ENCODE measurements around the gene LUC7L3.
"Not testable (repeated sequence)": the region's sequence is repeated elsewhere in the genome, so short reads cannot be mapped to it uniquely, and the experiment has no call there.

Gene LUC7L3, protein sequence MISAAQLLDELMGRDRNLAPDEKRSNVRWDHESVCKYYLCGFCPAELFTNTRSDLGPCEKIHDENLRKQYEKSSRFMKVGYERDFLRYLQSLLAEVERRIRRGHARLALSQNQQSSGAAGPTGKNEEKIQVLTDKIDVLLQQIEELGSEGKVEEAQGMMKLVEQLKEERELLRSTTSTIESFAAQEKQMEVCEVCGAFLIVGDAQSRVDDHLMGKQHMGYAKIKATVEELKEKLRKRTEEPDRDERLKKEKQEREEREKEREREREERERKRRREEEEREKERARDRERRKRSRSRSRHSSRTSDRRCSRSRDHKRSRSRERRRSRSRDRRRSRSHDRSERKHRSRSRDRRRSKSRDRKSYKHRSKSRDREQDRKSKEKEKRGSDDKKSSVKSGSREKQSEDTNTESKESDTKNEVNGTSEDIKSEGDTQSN

GRCh38 chr17:50719144-50719923 lies at the start of gene LUC7L3:
LUC7L3 (plus strand) TSS chr17:50719603; CDS start chr17:50719733, 130 bp downstream.
- peak; percentile 93 for DNase-seq

GRCh38 chr17:50672071-50672470 lies 47.3 kb upstream of the LUC7L3 start:
- DNase-seq = no peak

GRCh38 chr17:50672831-50673551 lies 46.4 kb upstream of the LUC7L3 start:
- DNase-seq = no peak

GRCh38 chr17:50675190-50675589 lies 44.2 kb upstream of the LUC7L3 start:
- DNase-seq = no peak

DNA sequence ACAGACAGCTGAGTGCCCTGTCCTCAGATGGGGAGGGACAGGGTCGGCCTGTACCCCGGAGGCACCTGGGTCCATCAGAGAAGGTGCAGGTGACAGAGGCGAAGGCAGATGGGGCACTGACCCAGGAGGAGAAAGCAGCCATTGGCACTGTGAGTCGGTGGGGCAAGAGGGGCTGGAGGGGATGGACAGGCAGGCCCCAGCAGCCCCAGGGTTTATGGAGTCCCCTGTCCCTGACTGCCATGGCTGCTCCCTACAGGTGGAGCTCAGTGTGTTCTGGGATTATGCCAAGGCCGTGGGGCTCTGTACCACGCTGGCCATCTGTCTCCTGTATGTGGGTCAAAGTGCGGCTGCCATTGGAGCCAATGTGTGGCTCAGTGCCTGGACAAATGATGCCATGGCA lies 43.8 kb upstream of the LUC7L3 start:
- no peak for DNase-seq

- DNase-seq = no peak
Measured at GRCh38 chr17:50676065-50676975, 43.1 kb upstream of the LUC7L3 start.

DNA sequence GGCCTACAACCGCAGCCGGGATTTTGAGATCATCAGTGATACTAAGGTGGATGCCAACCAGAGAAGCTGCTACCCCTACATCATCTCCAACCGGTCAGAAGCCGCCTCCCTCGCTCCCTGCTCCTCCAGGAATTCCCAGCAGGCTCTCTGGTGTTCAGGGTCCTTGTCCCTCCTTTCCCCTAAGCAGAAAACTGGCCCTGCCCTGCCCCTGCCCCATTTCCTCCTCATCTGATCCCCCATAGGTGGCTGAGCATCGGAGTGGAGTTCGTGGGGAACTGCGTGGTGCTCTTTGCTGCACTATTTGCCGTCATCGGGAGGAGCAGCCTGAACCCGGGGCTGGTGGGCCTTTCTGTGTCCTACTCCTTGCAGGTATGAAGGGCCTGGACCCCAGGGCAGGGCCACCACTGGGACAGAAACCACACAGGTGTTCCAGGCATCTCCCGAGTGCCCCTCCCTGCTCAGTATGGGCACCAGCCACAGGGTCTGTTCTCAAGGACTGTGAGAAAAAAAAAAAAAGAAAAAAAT lies 41.5 kb upstream of the LUC7L3 start:
- DNase-seq = no peak

DNA sequence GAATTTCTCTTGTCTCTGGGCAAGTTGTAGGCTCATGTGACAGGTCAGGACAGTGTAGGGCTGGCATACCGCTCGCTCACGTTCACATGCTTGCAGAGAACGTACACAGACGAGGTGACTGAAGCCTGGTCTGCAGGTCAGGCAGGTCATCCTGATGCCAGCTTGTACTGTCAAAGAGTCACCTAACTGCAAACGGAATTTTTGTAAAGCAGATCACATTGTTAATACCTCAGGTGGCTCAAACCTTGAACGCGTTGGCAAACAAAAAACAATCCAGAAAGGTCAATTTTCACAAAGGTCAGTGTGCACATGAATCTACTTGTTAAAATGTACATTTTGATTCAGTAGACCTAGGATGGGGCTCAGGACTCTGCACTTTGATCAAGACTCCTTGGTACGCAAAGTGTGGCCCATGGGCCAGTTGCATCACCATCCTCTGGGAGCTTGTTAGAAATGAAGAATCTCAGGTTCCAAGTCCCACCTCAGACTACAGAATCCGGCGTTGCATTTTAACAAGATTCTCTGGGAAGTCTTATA lies 40.3 kb upstream of the LUC7L3 start:
- no peak for DNase-seq

- DNase-seq = no peak
Measured at GRCh38 chr17:50680126-50680525, 39.3 kb upstream of the LUC7L3 start.

DNA sequence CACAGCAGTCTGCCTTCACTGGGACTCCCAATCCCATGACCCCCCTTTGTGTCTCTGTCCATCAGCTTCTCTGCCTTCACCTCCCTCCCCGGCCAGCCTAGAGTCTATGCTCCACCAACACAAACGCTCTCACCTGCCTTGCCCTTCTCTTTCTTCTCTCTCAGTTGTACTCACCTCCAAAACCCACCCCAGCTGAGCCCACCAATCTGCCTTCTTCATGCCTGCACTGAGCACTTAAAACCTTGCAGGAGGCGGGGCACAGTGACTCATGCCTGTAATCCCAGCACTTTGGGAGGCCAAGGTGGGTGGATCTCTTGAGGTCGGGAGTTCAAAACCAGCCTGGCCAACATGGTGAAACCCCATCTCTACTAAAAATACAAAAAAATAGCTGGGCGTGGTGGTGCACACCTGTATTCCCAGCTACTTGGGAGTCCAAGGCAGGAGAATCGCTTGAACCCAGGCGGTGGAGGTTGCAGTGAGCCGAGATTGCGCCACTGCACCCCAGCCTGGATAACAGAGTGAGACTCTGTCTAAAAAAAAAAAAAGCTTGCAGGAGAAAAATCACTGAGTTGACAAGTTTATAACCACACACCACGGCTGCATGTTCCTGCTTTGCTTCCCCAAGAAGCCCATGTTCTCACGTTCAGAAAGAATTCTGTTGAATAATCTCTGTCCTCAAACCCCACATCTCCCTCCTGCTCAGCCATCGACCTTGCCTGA lies 38.7 kb upstream of the LUC7L3 start:
- DNase-seq = not testable (repeated sequence)

DNA sequence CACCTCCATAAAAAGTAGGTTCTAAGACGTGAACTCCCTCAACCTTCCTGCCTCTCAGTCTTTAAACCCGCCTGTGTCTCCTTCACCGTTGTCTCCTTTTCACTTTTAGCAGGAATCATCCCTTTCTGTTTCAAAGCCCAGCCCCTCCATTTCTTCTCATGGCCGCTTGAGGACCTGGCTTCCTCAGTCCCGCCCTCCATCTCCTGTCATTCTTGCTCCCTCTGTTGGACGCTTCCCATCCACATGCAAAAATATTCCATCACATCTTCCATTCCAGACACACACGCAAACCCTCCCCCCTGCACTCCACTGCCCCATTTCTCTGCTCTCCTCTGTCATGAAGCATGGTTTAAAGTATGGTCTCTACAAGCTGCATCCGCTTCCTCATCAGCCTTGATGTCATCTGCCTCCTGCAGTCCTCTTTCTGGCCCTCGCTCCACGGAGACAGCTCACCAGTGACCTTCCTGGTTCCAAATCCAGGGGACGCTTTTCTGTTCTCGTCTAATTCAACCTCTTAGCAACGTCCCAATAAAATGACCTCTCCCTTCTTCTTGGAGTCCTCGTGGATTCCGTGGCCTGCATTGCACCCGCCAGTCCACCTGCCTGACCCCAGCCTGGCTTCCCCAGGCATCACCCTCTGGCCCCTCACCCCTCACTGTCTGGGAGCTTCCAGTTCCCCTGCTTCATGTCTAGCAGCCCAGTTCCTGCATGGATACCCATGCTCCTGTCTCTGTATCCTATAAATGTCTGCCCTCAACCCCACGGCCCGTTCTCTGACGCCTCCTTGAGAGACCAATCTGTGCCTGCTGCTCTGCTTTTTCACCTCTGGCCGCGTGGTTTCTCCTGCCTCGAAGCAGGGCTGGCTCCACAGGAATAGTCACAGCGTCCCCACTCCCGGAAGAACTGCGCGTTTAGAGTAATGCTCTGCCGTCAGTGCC lies 37.9 kb upstream of the LUC7L3 start:
- no peak for DNase-seq

DNA sequence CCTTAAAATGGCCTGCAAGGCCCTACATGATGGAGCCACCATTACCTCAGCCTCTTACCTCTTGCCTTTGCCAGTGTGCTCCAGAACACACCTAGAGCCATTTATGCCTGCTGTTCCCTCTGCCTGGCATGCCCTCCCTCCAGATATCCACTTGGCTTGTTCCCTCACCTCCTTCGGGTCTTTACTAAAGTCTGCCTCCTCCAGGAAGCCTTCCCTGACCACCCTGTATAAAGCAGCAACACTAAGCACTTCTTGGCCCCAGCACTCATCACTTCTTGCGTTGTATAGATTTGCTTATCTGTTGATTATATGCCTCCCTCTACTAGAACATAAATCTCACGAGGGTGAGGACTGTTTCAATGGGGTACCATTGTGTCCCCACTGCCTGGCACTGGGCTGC lies 37.0 kb upstream of the LUC7L3 start:
- no peak for DNase-seq

DNA sequence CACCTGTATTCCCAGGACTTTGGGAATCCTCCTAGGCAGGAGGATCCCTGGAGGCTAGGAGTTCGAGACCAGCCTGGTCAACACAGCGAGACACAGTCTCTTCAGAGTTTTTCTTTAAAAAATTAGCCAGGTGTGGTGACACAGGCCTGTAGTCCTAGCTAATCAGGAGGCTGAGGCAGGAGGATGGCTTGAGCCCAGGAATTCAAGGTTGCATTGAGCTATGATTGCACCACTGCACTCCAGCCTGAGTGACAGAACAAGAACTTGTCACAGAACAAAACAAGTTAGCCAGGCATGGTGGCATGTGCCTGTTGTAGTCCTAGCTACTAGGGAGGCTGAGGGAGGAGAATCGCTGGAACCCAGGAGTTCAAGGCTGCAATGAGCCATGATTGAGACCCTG lies 36.5 kb upstream of the LUC7L3 start:
- no peak for DNase-seq

- DNase-seq = no peak
Measured at GRCh38 chr17:50683434-50684287, 35.7 kb upstream of the LUC7L3 start.

DNA sequence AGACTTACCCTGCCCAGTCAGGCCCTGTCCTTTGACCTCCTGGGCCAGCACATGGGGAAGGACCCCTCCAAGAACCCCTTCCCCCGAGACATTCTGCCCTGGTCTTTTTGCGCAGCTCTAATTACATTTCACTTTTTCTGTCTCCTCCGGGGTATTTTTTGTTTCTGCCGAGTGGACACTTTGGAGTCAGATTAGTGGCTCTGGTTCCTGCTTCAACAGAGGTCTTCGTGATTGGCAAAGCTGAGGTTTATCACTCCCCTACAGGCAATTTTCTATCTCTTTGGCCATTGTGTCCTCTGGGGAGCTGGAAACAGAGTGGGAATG lies 35.2 kb upstream of the LUC7L3 start:
- DNase-seq = no peak

- no peak for DNase-seq
Measured at GRCh38 chr17:50684612-50685333, 34.6 kb upstream of the LUC7L3 start.

DNA sequence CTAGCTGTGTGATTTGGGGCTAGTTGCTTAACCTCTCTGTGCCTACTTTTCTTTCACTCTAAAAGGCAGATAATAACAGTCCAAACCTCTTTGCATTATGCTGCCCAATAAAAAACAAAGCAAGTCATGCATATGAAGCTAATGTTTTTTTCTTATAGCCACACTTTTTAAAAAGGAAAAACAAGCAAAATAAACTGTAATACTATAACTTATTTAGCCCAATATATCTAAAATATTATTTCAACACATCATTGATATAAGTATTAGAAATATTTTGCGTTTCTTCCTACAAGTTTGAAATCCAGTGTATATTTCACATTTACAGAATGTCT lies 34.1 kb upstream of the LUC7L3 start:
- DNase-seq = no peak

DNA sequence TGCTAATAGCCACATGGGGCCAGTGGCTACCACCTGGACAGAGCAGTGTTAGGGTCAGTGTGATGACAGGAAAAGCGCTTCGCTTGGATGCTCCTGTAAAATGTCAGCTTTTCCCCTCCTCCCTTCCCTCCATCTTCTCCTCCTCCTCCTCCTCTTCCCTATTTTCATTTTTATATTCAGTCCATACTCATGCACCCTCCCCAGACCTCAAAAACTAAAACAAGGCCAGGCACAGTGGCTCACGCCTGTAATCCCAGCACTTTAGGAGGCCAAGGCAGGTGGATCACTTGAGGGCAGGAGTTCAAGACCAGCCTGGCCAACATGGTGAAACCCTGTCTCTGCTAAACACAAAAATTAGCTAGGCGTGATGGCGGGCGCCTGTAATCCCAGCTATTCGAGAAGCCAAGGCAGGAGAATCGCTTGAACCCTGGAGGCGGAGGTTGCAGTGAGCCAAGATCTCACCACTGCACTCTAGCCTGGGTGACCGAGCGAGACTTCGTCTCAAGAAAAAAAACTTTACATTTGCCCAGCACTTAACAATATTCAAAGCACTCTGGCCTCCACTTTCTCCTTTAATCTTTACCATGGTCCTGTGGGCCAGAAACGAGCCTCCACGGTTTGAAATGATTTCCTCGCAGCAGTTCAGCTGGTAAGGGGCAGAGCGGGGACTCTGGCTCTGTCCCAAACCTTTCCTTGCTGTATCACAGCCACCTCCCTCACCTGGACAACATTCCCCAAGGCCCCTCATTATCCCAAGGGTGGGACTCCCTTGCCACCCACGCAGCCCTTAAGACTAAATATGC lies 33.5 kb upstream of the LUC7L3 start:
- DNase-seq = no peak
